GM12872 (cell line): ENCODE results near the gene FPGS.

Experiments used
- TF ChIP-seq, protein P1 (sequence below): IDR thresholded peaks from 3 replicates; pipeline ENCODE4 v1.5.1; 2011; ENCODE audit warnings: low read depth, mild to moderate bottlenecking, low read length, moderate library complexity; ENCODE audit not compliant: insufficient read depth

Gene FPGS

DNA sequence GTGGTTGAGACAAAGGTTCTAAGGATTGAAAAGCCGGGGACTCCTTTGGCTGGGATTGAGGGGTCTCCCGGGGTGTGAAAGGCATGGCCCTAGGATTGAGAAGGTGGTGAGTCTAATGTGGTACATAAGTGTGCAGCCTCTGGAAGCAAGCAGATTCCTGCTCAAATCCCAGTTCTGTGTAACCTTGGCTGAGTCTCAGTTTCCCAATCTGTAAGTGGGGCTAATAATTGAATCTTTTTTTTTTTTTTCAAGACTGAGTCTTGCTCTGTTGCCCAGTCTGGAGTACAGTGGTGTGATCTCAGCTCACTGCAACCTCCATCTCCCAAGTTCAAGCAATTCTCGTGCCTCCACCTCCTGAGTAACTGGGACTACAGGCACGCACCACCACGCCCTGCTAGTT lies 30.1 kb upstream of the FPGS start:
- TF ChIP-seq, protein P1, sequence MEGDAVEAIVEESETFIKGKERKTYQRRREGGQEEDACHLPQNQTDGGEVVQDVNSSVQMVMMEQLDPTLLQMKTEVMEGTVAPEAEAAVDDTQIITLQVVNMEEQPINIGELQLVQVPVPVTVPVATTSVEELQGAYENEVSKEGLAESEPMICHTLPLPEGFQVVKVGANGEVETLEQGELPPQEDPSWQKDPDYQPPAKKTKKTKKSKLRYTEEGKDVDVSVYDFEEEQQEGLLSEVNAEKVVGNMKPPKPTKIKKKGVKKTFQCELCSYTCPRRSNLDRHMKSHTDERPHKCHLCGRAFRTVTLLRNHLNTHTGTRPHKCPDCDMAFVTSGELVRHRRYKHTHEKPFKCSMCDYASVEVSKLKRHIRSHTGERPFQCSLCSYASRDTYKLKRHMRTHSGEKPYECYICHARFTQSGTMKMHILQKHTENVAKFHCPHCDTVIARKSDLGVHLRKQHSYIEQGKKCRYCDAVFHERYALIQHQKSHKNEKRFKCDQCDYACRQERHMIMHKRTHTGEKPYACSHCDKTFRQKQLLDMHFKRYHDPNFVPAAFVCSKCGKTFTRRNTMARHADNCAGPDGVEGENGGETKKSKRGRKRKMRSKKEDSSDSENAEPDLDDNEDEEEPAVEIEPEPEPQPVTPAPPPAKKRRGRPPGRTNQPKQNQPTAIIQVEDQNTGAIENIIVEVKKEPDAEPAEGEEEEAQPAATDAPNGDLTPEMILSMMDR = no peak

- TF ChIP-seq, protein P1 = no peak
Measured at GRCh38 chr9:127773272-127773671, 29.4 kb upstream of the FPGS start.

DNA sequence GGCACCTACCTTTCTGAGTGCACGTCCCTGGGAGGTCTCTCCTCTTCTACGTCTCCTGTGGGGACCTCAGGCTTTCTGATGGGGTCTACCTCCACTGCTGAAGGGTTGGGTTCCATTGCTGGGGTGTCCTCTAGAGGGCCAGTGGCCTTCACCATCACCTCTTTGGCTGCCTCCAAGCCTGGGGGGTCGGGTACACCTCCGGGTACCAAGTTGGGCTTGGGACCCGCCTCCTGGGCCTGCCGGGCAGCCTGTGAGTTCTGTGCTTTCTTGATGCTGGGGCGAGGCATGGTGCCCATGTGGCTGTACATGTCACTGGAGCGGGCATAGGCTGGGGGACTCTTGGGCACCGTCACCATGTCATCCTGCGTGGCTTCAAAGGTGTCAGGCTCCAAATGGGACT lies 28.7 kb upstream of the FPGS start:
- TF ChIP-seq, protein P1 = no peak

DNA sequence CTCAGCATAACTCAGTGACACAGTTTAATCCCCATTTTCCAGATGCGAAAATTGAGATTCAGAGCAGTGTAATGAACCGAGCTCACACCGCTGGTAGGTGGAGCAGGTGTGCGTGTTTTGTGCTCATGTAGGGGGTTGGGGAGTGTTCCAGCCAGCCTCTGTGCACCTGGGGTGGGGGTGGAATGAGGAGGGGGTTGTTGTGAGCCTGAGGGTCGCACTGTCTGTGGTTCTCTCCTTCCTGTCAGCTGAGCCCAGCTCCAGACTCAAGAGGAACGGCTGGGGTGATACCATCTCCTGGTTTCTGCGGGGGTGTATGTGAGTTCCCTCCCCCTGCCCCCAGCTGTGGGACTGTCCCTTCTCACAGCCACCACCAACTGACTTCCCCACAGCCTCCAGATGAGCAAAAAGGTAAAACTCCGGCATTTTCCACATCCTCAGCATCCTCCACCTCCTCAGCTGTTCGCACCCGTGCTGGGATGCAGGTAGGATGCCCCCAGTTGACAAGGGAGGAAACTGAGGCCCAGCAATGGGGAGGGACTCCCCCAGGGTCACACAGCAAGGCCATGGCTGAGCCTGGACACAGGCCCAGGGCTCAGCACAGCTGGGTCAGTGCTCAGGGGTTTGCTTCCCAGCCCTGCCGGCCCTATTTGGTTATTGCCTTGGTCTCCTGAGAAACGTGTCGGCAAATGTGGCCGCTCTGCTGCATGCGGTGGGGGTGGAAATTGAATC lies 26.3 kb upstream of the FPGS start:
- TF ChIP-seq, protein P1 = 0 out of 3 replicates have a peak, but pooled peaks have one; percentile 15

- TF ChIP-seq, protein P1 = no peak
Measured at GRCh38 chr9:127776924-127777289, 25.8 kb upstream of the FPGS start.

DNA sequence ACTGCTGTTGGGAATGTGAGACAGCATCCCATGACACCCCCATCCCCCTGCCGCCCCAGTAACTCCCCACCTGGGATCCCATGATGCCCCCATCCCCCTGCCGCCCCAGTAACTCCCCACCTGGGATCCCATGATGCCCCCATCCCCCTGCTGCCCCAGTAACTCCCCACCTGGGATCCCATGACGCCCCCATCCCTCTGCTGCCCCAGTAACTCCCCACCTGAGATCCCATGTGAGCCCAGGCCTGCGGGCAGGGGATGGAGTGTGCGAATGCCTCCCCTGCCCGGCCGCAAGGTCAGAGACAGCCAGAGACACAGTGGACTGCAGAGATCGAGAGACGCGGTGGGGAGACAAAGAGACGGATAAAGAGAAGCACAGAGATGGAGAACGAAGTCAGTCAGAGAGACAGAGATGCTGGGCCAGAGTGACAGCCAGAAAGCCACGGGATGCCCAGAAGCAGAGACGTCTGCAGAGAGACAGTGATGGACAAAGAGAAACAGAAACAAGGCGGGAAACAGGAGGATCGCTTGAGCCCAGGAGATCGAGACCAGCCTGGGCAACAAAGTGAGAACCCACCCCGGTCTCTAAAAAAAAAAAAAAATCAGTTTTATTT lies 25.2 kb upstream of the FPGS start:
- TF ChIP-seq, protein P1 = no peak

- TF ChIP-seq, protein P1 = no peak
Measured at GRCh38 chr9:127778280-127779135, 24.2 kb upstream of the FPGS start, which contains the start of gene SH2D3C. Gene SH2D3C, minus strand, starts transcription at chr9:127778666. Its CDS starts 39 bp downstream, at chr9:127778627.
